Urinary bladder (tissue), 4 donors: ENCODE results near the gene SFSWAP. TPM values are rescaled to one million over a fixed set of nuclear protein-coding genes. Genes with fewer than 3 reads are reported as not detected.

Experiments used
- DNase-seq: peaks from one replicate; pipeline ENCODE4 v3.0.0-alpha.2; 2015; ENCODE audit errors: extremely low spot score
- H3K27ac ChIP-seq: one replicate; pipeline ENCODE4 v1.5.1; 2013; ENCODE audit warnings: low read depth, mild to moderate bottlenecking, moderate library complexity
- H3K36me3 ChIP-seq: one replicate; pipeline ENCODE4 v1.6.1; 2013; ENCODE audit warnings: mild to moderate bottlenecking, moderate library complexity; ENCODE audit not compliant: insufficient read depth
- H3K4me1 ChIP-seq: one replicate; pipeline ENCODE4 v1.6.1; 2013; ENCODE audit warnings: mild to moderate bottlenecking, moderate library complexity; ENCODE audit not compliant: insufficient read depth
- H3K4me3 ChIP-seq: one replicate; pipeline ENCODE4 v1.5.1; 2013; ENCODE audit warnings: low read depth, low read length
- WGBS: extraction: QIAGEN DNeasy Blood & Tissue Kit; methylation state at CpG from one replicate; pipeline ENCODE4 v1.1.7; 2013; 5-methylcytosine and 5-hydroxymethylcytosine counted together
- polyA plus RNA-seq: library from polyadenylated mRNA; stranded (reverse); fragments of 200-250 nt; gene quantifications from one replicate; pipeline ENCODE4 v1.2.3, GENCODE V29; 2013
- total RNA-seq: library from RNA; depleted of rRNA; stranded (reverse); fragments of >200 nt; gene quantifications from one replicate; pipeline ENCODE4 v1.2.3, GENCODE V29; 2014
- donor health status: healthy with polysubstance abuse.
- donor health status: healthy.

The SFSWAP gene
- total and polyA plus RNA-seq, 2 donors, result 29.0 to 31.6 TPM

- DNase-seq, result no peak
- H3K36me3 ChIP-seq, result no peaks in the 10 kb centered on the region
- 69% methylated on average over 20 of the region's 20 CpGs for WGBS
- no peak overlapping the region for H3K27ac ChIP-seq
- no peaks in the 10 kb centered on the region for H3K4me1 ChIP-seq
- no peak overlapping the region for H3K4me3 ChIP-seq
Observed at GRCh38 chr12:131834798-131835615, 124.1 kb downstream of the SFSWAP start.

GRCh38 chr12:131835616-131836171, 124.8 kb downstream of the SFSWAP start:
- no peak overlapping the region for H3K27ac ChIP-seq

GRCh38 chr12:131836193-131836592, 125.3 kb downstream of the SFSWAP start:
- DNase-seq, result no peak
- Histone ChIP-seq H3K27ac (no peak overlapping the region), H3K4me1 (no peaks in the 10 kb centered on the region), H3K4me3 (no peak overlapping the region), H3K36me3 (no peaks in the 10 kb centered on the region)
- WGBS, result 60% methylated on average over 3 of the region's 3 CpGs

More at GRCh38 chr12:131835616-131836171, 124.8 kb downstream of the SFSWAP start:
- no peak overlapping the region for H3K4me3 ChIP-seq
- H3K4me1 ChIP-seq, result no peaks in the 10 kb centered on the region
- no peaks in the 10 kb centered on the region for H3K36me3 ChIP-seq
- 75% methylated on average over 7 of the region's 7 CpGs for WGBS
- DNase-seq, result no peak

- Histone ChIP-seq H3K4me3 (no peak overlapping the region), H3K4me1 (no peaks in the 10 kb centered on the region), H3K27ac (no peak overlapping the region), H3K36me3 (no peaks in the 10 kb centered on the region)
- WGBS, result 81% methylated on average over 13 of the region's 13 CpGs
- DNase-seq, result no peak
Observed at GRCh38 chr12:131836714-131837397, 126.0 kb downstream of the SFSWAP start.

GRCh38 chr12:131840643-131841416, 129.9 kb downstream of the SFSWAP start:
- no peak for DNase-seq
- 89% methylated on average over 46 of the region's 46 CpGs for WGBS
- H3K27ac ChIP-seq, result no peak overlapping the region
- H3K4me1 ChIP-seq, result no peaks in the 10 kb centered on the region
- no peak overlapping the region for H3K4me3 ChIP-seq
- H3K36me3 ChIP-seq, result no peaks in the 10 kb centered on the region

- H3K4me1 ChIP-seq, result no peaks in the 10 kb centered on the region
- no peak overlapping the region for H3K27ac ChIP-seq
- DNase-seq, result no peak
- no peaks in the 10 kb centered on the region for H3K36me3 ChIP-seq
- no peak overlapping the region for H3K4me3 ChIP-seq
- 94% methylated on average over 22 of the region's 22 CpGs for WGBS
Observed at GRCh38 chr12:131841547-131841946, 130.7 kb downstream of the SFSWAP start.

GRCh38 chr12:131842169-131842568, 131.3 kb downstream of the SFSWAP start:
- no peak overlapping the region for H3K4me3 ChIP-seq
- WGBS, result 89% methylated on average over 15 of the region's 15 CpGs
- H3K4me1 ChIP-seq, result no peaks in the 10 kb centered on the region
- no peaks in the 10 kb centered on the region for H3K36me3 ChIP-seq
- H3K27ac ChIP-seq, result no peak overlapping the region
- no peak for DNase-seq

- Histone ChIP-seq H3K36me3 (no peaks in the 10 kb centered on the region), H3K27ac (no peak overlapping the region), H3K4me3 (no peak overlapping the region), H3K4me1 (no peaks in the 10 kb centered on the region)
- WGBS, result 92% methylated on average over 16 of the region's 16 CpGs
- DNase-seq, result no peak
Observed at GRCh38 chr12:131843527-131843926, 132.6 kb downstream of the SFSWAP start.

- Histone ChIP-seq H3K4me3 (no peak overlapping the region), H3K4me1 (no peaks in the 10 kb centered on the region), H3K36me3 (no peaks in the 10 kb centered on the region), H3K27ac (no peak overlapping the region)
- WGBS, result 92% methylated on average over 11 of the region's 11 CpGs
- no peak for DNase-seq
Observed at GRCh38 chr12:131844140-131844539, 133.2 kb downstream of the SFSWAP start.

- WGBS, result 92% methylated on average over 25 of the region's 25 CpGs
- H3K27ac ChIP-seq, result no peak overlapping the region
- no peak for DNase-seq
- H3K4me3 ChIP-seq, result no peak overlapping the region
- H3K36me3 ChIP-seq, result no peaks in the 10 kb centered on the region
- H3K4me1 ChIP-seq, result no peaks in the 10 kb centered on the region
Observed at GRCh38 chr12:131844656-131845055, 133.8 kb downstream of the SFSWAP start.

GRCh38 chr12:131845121-131845520, 134.2 kb downstream of the SFSWAP start:
- no peak overlapping the region for H3K27ac ChIP-seq
- no peak overlapping the region for H3K4me3 ChIP-seq
- H3K36me3 ChIP-seq, result no peaks in the 10 kb centered on the region
- H3K4me1 ChIP-seq, result no peaks in the 10 kb centered on the region
- 93% methylated on average over 29 of the region's 29 CpGs for WGBS
- DNase-seq, result no peak

GRCh38 chr12:131847456-131847855, 136.6 kb downstream of the SFSWAP start:
- no peak overlapping the region for H3K27ac ChIP-seq
- no peaks in the 10 kb centered on the region for H3K4me1 ChIP-seq
- no peak for DNase-seq
- no peak overlapping the region for H3K4me3 ChIP-seq
- 92% methylated on average over 10 of the region's 10 CpGs for WGBS
- no peaks in the 10 kb centered on the region for H3K36me3 ChIP-seq

- 87% methylated on average over 24 of the region's 24 CpGs for WGBS
- Histone ChIP-seq H3K4me3 (no peak overlapping the region), H3K4me1 (no peaks in the 10 kb centered on the region), H3K36me3 (no peaks in the 10 kb centered on the region), H3K27ac (no peak overlapping the region)
- no peak for DNase-seq
Observed at GRCh38 chr12:131848753-131849152, 137.9 kb downstream of the SFSWAP start.
